Measurements from ENCODE around the gene IFITM1.

DNA sequence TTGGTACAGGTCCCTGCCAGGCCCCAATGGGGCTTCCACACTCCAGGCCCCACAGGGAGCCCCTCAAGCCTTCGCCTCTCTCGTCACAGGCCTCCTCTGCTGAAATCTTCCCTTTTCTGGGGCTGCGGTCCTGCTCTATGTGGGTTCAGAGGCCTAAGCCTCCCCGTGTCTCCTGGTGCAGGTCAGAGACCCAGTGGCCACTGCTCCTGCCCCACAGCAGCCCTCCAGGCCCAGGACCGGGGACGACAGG, 12.7 kb downstream of the IFITM1 start:
- TF ChIP-seq, protein P1, sequence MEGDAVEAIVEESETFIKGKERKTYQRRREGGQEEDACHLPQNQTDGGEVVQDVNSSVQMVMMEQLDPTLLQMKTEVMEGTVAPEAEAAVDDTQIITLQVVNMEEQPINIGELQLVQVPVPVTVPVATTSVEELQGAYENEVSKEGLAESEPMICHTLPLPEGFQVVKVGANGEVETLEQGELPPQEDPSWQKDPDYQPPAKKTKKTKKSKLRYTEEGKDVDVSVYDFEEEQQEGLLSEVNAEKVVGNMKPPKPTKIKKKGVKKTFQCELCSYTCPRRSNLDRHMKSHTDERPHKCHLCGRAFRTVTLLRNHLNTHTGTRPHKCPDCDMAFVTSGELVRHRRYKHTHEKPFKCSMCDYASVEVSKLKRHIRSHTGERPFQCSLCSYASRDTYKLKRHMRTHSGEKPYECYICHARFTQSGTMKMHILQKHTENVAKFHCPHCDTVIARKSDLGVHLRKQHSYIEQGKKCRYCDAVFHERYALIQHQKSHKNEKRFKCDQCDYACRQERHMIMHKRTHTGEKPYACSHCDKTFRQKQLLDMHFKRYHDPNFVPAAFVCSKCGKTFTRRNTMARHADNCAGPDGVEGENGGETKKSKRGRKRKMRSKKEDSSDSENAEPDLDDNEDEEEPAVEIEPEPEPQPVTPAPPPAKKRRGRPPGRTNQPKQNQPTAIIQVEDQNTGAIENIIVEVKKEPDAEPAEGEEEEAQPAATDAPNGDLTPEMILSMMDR (IDR thresholded peaks at IDR 0.05 in 2 of 3, conservative IDR thresholded peaks at IDR 0.05 in 1 of 3; ENCODE audit: insufficient read depth in 2 of 3, low read depth in 1 of 3, low read length in 3 of 3): no peak
- TF ChIP-seq FOXJ3 (CRISPR knock-in tag; IDR thresholded peaks at IDR 0.05) (no peak), RAD21 (CRISPR knock-in tag; conservative IDR thresholded peaks at IDR 0.05 in 1 of 2, IDR thresholded peaks at IDR 0.05 in 1 of 2) (no peak), CEBPB (tag; IDR thresholded peaks at IDR 0.05) (no peak), HDAC2 (IDR thresholded peaks at IDR 0.05) (no peak), ZBTB1 (CRISPR knock-in tag; IDR thresholded peaks at IDR 0.05; ENCODE audit: borderline replicate concordance, low read depth) (no peak), ZFP36 (IDR thresholded peaks at IDR 0.05; ENCODE audit: low read depth, low read length, partially characterized antibody) (no peak), BDP1 (IDR thresholded peaks at IDR 0.05; ENCODE audit: insufficient read depth, insufficient read length) (no peak), PTRF (tag; IDR thresholded peaks at IDR 0.05) (no peak), TEAD2 (tag; IDR thresholded peaks at IDR 0.05) (no peak), ZFP1 (CRISPR knock-in tag; IDR thresholded peaks at IDR 0.05) (no peak), GATAD2A (IDR thresholded peaks at IDR 0.05) (no peak)
- TF ChIP-seq, protein P2, sequence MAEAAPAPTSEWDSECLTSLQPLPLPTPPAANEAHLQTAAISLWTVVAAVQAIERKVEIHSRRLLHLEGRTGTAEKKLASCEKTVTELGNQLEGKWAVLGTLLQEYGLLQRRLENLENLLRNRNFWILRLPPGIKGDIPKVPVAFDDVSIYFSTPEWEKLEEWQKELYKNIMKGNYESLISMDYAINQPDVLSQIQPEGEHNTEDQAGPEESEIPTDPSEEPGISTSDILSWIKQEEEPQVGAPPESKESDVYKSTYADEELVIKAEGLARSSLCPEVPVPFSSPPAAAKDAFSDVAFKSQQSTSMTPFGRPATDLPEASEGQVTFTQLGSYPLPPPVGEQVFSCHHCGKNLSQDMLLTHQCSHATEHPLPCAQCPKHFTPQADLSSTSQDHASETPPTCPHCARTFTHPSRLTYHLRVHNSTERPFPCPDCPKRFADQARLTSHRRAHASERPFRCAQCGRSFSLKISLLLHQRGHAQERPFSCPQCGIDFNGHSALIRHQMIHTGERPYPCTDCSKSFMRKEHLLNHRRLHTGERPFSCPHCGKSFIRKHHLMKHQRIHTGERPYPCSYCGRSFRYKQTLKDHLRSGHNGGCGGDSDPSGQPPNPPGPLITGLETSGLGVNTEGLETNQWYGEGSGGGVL (CRISPR knock-in tag; IDR thresholded peaks at IDR 0.05): no peak
- TF ChIP-seq, protein P3, sequence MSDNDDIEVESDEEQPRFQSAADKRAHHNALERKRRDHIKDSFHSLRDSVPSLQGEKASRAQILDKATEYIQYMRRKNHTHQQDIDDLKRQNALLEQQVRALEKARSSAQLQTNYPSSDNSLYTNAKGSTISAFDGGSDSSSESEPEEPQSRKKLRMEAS (CRISPR knock-in tag; IDR thresholded peaks at IDR 0.05): no peak; the same call in 1 of the 2 replicates

Data from K562 (cell line).